K562 (cell line): Measurements from ENCODE around the gene PYGO2. TPM values are rescaled to one million over a fixed set of nuclear protein-coding genes. Genes with fewer than 3 reads are reported as not detected.
A peak's percentile ranks its signal among the peaks of the same experiment; 100 is the strongest.

ENCODE experiments used
- ATAC-seq: fragments of 200-7000 bp; cut with Tn5 transposase; 3 replicates; pipeline ENCODE4 v1.9.1; 2020; ENCODE audit warnings: moderate library complexity
- BruUV-seq: library from RNA; stranded (reverse); fragments of 400-500 nt; replicated peaks from 2 replicates; lab custom pipeline; 2021; lab: Mats Ljungman, UMichigan
- CTCF ChIA-PET: fragments of 300-600 bp; formaldehyde crosslinking; extraction: SDS; loops from one replicate; lab custom pipeline; 2021; ENCODE audit warnings: low intra/inter-chr PET ratio; lab: Yijun Ruan, JAX
- POLR2A ChIA-PET: fragments of 300-600, 350-650 bp; sonication (Branson Sonifier 250); formaldehyde crosslinking; extraction: SDS; loops from one replicate; lab custom pipeline; 2021; ENCODE audit warnings: antibody characterized with exemption, inconsistent platforms; lab: Yijun Ruan, JAX
- DNase-seq, 4 experiments: peaks; one replicate each; pipeline versions ENCODE4 v3.0.0 to v3.0.0-alpha.2; 2011 to 2018; ENCODE audit warnings: low spot score in 3 of 4, mixed read lengths in 3 of 4; ENCODE audit errors: extremely low read depth in 1 of 4
- FAIRE-seq: peaks from 2 replicates; lab custom pipeline; 2011; peaks lifted over from hg19 to GRCh38; lab: Jason Lieb, UNC
- H2AFZ ChIP-seq: 2 replicates; pipeline ENCODE4 v1.6.0; 2011; ENCODE audit warnings: low read depth, low read length, control low read depth, inconsistent platforms
- H3K27ac ChIP-seq: fragments of 200-600 bp; 3 replicates; pipeline ENCODE4 v1.8.0; 2011; ENCODE audit warnings: low read depth, mild to moderate bottlenecking, control low read depth, inconsistent platforms, low read length, moderate library complexity, mixed read lengths; ENCODE audit errors: extremely low read depth
- H3K27me3 ChIP-seq, 2 experiments: fragments of 300-600 bp in 1 of 2; 2 replicates in 1 of 2; 3 replicates in 1 of 2; pipeline versions ENCODE4 v1.6.0 to v1.8.0; 2011; ENCODE audit warnings: inconsistent platforms in 2 of 2, low read length in 2 of 2, mild to moderate bottlenecking in 1 of 2, mixed read lengths in 1 of 2, moderate library complexity in 1 of 2; ENCODE audit not compliant: control insufficient read depth in 2 of 2, insufficient read depth in 2 of 2
- H3K36me3 ChIP-seq: fragments of 300-600 bp; 3 replicates; pipeline ENCODE4 v1.8.0; 2011; ENCODE audit warnings: mild to moderate bottlenecking, low read length, inconsistent platforms; ENCODE audit not compliant: control insufficient read depth, insufficient read depth
- H3K4me1 ChIP-seq, 2 experiments: fragments of 200-600 bp in 1 of 2; replicated peaks in 1 of 2; 2 replicates in 1 of 2; 3 replicates in 1 of 2; pipeline versions ENCODE4 v1.5.1 to v1.8.0; 2011; ENCODE audit warnings: inconsistent platforms in 2 of 2, low read length in 2 of 2, mild to moderate bottlenecking in 1 of 2, mixed read lengths in 1 of 2, moderate library complexity in 1 of 2; ENCODE audit not compliant: control insufficient read depth in 2 of 2, insufficient read depth in 2 of 2
- H3K4me2 ChIP-seq: 2 replicates; pipeline ENCODE4 v1.6.1; 2011; ENCODE audit warnings: low read length, control low read depth, inconsistent platforms, mixed read lengths; ENCODE audit not compliant: insufficient read depth
- H3K4me3 ChIP-seq: fragments of 200-600 bp; sonication (generic), shearing (Covaris generic); 2 replicates; pipeline ENCODE4 v1.5.1; 2016; ENCODE audit warnings: control low read depth, inconsistent platforms
- H3K79me2 ChIP-seq: fragments of 200-600 bp; 3 replicates; pipeline ENCODE4 v1.8.0; 2011; ENCODE audit warnings: low read length, inconsistent platforms; ENCODE audit not compliant: control insufficient read depth, insufficient read depth
- H3K9ac ChIP-seq, 2 experiments: 2 replicates each; pipeline versions ENCODE4 v1.6.0 to v1.6.1; 2011; ENCODE audit warnings: low read depth in 2 of 2, low read length in 2 of 2, control low read depth in 1 of 2, inconsistent platforms in 1 of 2, mild to moderate bottlenecking in 1 of 2, mixed read lengths in 1 of 2; ENCODE audit not compliant: insufficient read depth in 1 of 2
- H3K9me1 ChIP-seq: one replicate; pipeline ENCODE4 v1.6.0; 2011; ENCODE audit warnings: inconsistent platforms, mild to moderate bottlenecking, low read length, moderate library complexity; ENCODE audit not compliant: control insufficient read depth, insufficient read depth
- H3K9me3 ChIP-seq: replicated peaks from 2 replicates; pipeline ENCODE4 v1.5.1; 2011; ENCODE audit warnings: low read depth, low read length, inconsistent platforms; ENCODE audit not compliant: control insufficient read depth, insufficient read depth
- H4K20me1 ChIP-seq: replicated peaks from 2 replicates; pipeline ENCODE4 v1.6.1; 2011; ENCODE audit warnings: low read length, inconsistent platforms, mixed read lengths; ENCODE audit not compliant: control insufficient read depth, insufficient read depth
- BRD9 ChIP-seq: fragments of 450-650 bp; IDR thresholded peaks from 2 replicates; pipeline ENCODE4 v1.6.1; 2018; ENCODE audit warnings: low read depth; ENCODE audit not compliant: partially characterized antibody
- ELF1 ChIP-seq: fragments of 200-800 bp; sonication (Bioruptor generic); IDR thresholded peaks from 2 replicates; pipeline ENCODE4 v1.6.1; 2016; ENCODE audit warnings: missing genetic modification characterization, missing compliant biosample characterization
- GABPB2 ChIP-seq: fragments of 250-450 bp; sonication (Bioruptor Pico); conservative IDR thresholded peaks from 2 replicates; pipeline ENCODE4 v1.5.1; 2021; ENCODE audit warnings: mild to moderate bottlenecking
- HMGN3 ChIP-seq: IDR thresholded peaks from 2 replicates; pipeline ENCODE4 v1.6.1; 2011; ENCODE audit warnings: borderline replicate concordance, low read depth, mild to moderate bottlenecking, mixed read lengths, low read length; ENCODE audit not compliant: insufficient read length; ENCODE audit errors: extremely low read depth
- KDM2B ChIP-seq: fragments of 250-450 bp; sonication (Bioruptor Pico); IDR thresholded peaks from 2 replicates; pipeline ENCODE4 v1.8.0; 2021; ENCODE audit warnings: mild to moderate bottlenecking, moderate library complexity
- POU5F1 ChIP-seq: fragments of 150-350 bp; IDR thresholded peaks from 2 replicates; pipeline ENCODE4 v1.6.1; 2014; ENCODE audit warnings: borderline replicate concordance, low read length, low read depth, mild to moderate bottlenecking; ENCODE audit not compliant: partially characterized antibody
- PTBP1 ChIP-seq: fragments of 200-400 bp; formaldehyde crosslinking; IDR thresholded peaks from 2 replicates; pipeline ENCODE4 v1.6.1; 2017; ENCODE audit warnings: low read depth, low read length
- ZNF830 ChIP-seq: fragments of 250-450 bp; sonication (Bioruptor Pico); IDR thresholded peaks from 2 replicates; pipeline ENCODE4 v1.5.0; 2021; ENCODE audit warnings: mild to moderate bottlenecking
- WGBS: fragments of 100-300 bp; shearing (Covaris generic); methylation state at CpG from one replicate; pipeline ENCODE4 v1.1.6; 2016; ENCODE audit warnings: low coverage, mixed read lengths; ENCODE audit not compliant: insufficient coverage; ENCODE audit errors: missing lambda C conversion rate; 5-methylcytosine and 5-hydroxymethylcytosine counted together
- in situ Hi-C: fragments of 300-500 bp; cut with MboI; formaldehyde crosslinking; loops from 4 replicates; pipeline ENCODE4 v1.15.0; 2018; ENCODE audit warnings: inconsistent platforms, mixed read lengths
- intact Hi-C: fragments of 100-400 bp; cut with micrococcal nuclease; formaldehyde crosslinking; loops from 2 replicates; pipeline ENCODE4 v1.14.2; 2022
- polyA plus RNA-seq, 8 experiments: library from polyadenylated mRNA; depleted of rRNA in 4 of 8; stranded (reverse) in 5 of 8; unstranded in 3 of 8; fragments of >200 nt; fragmentation: Nextera tagmentation in 2 of 8; fragmentation: Illumina TruSeq in 1 of 8; extraction: Ambion mirVana in 2 of 8; extraction: Trizol in 1 of 8; gene quantifications; 2 replicates each; pipeline versions ENCODE4 v1.2.1 to v1.2.3, GENCODE V29; 2011 to 2014; ENCODE audit warnings: inconsistent platforms in 1 of 8, missing spikeins in 1 of 8
- total RNA-seq, 7 experiments: library from RNA; depleted of rRNA in 6 of 7; stranded (reverse); fragments of >200 nt in 6 of 7; fragmentation: Illumina TruSeq in 2 of 7; extraction: Trizol in 2 of 7; gene quantifications; 2 replicates each; pipeline versions ENCODE4 v1.2.1 to v1.2.3, GENCODE V29; 2011 to 2021; ENCODE audit warnings: low replicate concordance in 1 of 7
- TF ChIP-seq, protein P1 (sequence below): fragments of 450-650 bp; IDR thresholded peaks from 2 replicates; pipeline ENCODE4 v1.6.1; 2016; ENCODE audit warnings: mild to moderate bottlenecking
- TF ChIP-seq, protein P2 (sequence below): fragments of 250-450 bp; sonication (Bioruptor Pico); IDR thresholded peaks from 2 replicates; pipeline ENCODE4 v1.9.0; 2021; ENCODE audit warnings: mild to moderate bottlenecking

PYGO2 gene
- total and polyA plus RNA-seq, 9 of the 15 experiments (the other 6 are each of a cell fraction or from before 2014, with no cell fraction given): 8.3 to 36.2 (median 18.2) TPM

DNA sequence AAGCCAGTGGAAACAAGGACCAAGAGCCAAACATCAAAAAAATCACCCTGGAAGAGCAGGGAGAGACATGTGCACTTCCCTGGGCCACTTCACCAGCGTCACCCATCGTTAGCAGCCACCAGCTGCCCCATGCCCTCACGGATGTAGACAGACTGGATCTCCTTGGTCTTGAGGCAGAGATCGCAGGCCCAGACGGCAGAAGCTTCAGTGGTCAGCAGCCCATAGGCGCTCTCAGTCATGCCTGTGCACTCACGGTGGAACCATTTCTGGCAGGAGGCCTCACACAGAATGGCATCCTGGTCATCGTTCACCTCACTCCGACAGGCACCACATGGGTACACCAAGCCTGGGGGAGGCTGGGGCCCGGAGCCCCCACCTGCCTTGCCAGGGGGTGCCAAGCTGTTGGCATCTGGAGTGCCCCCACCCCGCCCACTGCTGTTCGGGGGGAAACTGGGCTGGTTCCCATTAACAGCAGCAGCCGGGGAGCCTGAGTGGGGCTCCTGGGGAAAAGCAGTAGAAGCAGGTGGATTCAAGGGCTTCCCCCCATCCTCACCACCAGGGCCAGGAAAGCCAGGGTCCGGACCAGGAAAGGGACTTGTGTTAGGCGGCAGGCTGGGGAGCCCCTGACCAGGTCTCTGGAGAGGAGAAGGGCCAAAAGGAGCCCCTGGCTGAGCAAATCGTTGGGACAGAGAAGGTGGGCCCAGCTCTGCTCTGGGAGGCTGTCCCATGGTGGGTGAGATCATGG, 2.7 kb downstream of the PYGO2 start (continued):
- TF ChIP-seq, protein P1, sequence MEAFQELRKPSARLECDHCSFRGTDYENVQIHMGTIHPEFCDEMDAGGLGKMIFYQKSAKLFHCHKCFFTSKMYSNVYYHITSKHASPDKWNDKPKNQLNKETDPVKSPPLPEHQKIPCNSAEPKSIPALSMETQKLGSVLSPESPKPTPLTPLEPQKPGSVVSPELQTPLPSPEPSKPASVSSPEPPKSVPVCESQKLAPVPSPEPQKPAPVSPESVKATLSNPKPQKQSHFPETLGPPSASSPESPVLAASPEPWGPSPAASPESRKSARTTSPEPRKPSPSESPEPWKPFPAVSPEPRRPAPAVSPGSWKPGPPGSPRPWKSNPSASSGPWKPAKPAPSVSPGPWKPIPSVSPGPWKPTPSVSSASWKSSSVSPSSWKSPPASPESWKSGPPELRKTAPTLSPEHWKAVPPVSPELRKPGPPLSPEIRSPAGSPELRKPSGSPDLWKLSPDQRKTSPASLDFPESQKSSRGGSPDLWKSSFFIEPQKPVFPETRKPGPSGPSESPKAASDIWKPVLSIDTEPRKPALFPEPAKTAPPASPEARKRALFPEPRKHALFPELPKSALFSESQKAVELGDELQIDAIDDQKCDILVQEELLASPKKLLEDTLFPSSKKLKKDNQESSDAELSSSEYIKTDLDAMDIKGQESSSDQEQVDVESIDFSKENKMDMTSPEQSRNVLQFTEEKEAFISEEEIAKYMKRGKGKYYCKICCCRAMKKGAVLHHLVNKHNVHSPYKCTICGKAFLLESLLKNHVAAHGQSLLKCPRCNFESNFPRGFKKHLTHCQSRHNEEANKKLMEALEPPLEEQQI: no peak
- TF ChIP-seq ELF1 (tag): no peak

DNA sequence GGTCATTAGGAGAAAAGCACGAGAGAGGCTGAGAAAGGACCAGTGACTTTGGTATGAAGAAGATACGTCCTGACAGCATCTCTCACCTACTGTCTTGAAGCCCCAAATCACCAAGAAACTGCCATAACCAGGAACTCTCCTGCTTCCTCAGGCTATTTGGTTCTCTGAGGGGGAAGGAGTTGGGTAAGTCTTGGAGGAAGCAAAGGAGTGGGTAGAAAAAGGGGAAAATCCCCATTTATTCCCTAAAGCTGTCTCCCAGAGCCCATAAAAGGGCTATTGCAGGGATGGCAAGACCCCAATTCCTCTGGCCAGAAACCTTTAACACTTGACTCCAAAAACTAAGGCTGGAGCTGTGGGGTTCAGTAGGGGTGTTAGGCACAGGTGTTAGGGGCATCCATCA, 3.5 kb downstream of the PYGO2 start:
- BruUV-seq: TSS peak; percentile 8
- H3K4me2 ChIP-seq: no peak overlapping the region

More for the DNA sequence above, 3.5 kb downstream of the PYGO2 start:
- intact Hi-C loops: no loop called here
- peaks cover 35% of the 10 kb centered on the region for H3K79me2 ChIP-seq
- H2AFZ ChIP-seq: no peak overlapping the region
- 68% methylated on average over 2 of the region's 2 CpGs for WGBS
- H4K20me1 ChIP-seq: no peaks in the 10 kb centered on the region
- H3K36me3 ChIP-seq: peaks cover 27% of the 10 kb centered on the region; the same call in 2 of the 3 replicates
- no peaks in the 10 kb centered on the region for H3K9me1 ChIP-seq
- TF ChIP-seq, protein P2, sequence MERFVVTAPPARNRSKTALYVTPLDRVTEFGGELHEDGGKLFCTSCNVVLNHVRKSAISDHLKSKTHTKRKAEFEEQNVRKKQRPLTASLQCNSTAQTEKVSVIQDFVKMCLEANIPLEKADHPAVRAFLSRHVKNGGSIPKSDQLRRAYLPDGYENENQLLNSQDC (CRISPR knock-in tag): no peak
- TF ChIP-seq ZNF830: no peak
- no peak for TF ChIP-seq POU5F1
- no peak for TF ChIP-seq GABPB2 (CRISPR knock-in tag)
- no peak for TF ChIP-seq KDM2B (CRISPR knock-in tag)
- TF ChIP-seq HMGN3: no peak
- TF ChIP-seq PTBP1: no peak
- no peak for TF ChIP-seq BRD9
- DNase-seq (no peak), FAIRE-seq (no peak), ATAC-seq (no peak)
- no peak overlapping the region for H3K27ac ChIP-seq
- H3K9me3 ChIP-seq: no peaks in the 10 kb centered on the region
- H3K27me3 ChIP-seq: no peaks in the 10 kb centered on the region
- no peak overlapping the region for H3K9ac ChIP-seq
- in situ Hi-C loops: loop anchor here (5.0 kb wide), 1 partner anchor 104 kb away; the partner anchor contains the start of gene EFNA4
- CTCF ChIA-PET: no interaction called here
- peaks cover 27 to 44% of the 10 kb centered on the region in 2 experiments; a peak in 4 of 5 replicates for H3K4me1 ChIP-seq
- H3K4me3 ChIP-seq: no peak overlapping the region
- POLR2A ChIA-PET: interaction anchor here (4.8 kb wide), 1 partner anchor 13 kb away, joined by 20 read pairs; the partner anchor contains the start of gene SHC1
